GM12878 (cell line): Measurements from ENCODE around the gene GBP4. TPM values are rescaled to one million over a fixed set of nuclear protein-coding genes. Genes with fewer than 3 reads are reported as not detected.

ENCODE experiments used
- ATAC-seq: fragments of 200-7000 bp; cut with Tn5 transposase; 3 replicates; pipeline ENCODE4 v1.9.1; 2020; ENCODE audit warnings: mild to moderate bottlenecking, moderate library complexity
- BruUV-seq: library from RNA; stranded (reverse); fragments of 400-500 nt; replicated peaks from 2 replicates; lab custom pipeline; 2021; lab: Mats Ljungman, UMichigan
- CTCF ChIA-PET: fragments of 300-600 bp; sonication (Branson Sonifier 250); formaldehyde crosslinking; extraction: SDS; loops from one replicate; lab custom pipeline; 2021; ENCODE audit warnings: inconsistent platforms; lab: Yijun Ruan, JAX
- POLR2A ChIA-PET: fragments of 350-600 bp; formaldehyde crosslinking; extraction: SDS; loops from one replicate; lab custom pipeline; 2021; ENCODE audit warnings: inconsistent platforms; lab: Charles Lee
- RAD21 ChIA-PET: fragments of 300-600 bp; sonication (Branson Sonifier 250); formaldehyde crosslinking; loops from one replicate; lab custom pipeline; 2023; ENCODE audit warnings: antibody characterized with exemption; ENCODE audit not compliant: unreplicated experiment; lab: Charles Lee
- SMC1A ChIA-PET: fragments of 300-600 bp; sonication (Branson Sonifier 250); formaldehyde crosslinking; loops from one replicate; lab custom pipeline; 2023; ENCODE audit not compliant: unreplicated experiment, uncharacterized antibody; lab: Charles Lee
- DNase-seq: peaks from one replicate; pipeline ENCODE4 v3.0.0-alpha.2; 2011; ENCODE audit warnings: low read depth, low spot score
- FAIRE-seq: peaks from 3 replicates; lab custom pipeline; 2011; peaks lifted over from hg19 to GRCh38; lab: Jason Lieb, UNC
- H2AFZ ChIP-seq: 2 replicates; pipeline ENCODE4 v1.6.0; 2011; ENCODE audit warnings: low read depth, low read length, control low read depth; ENCODE audit not compliant: control insufficient read depth
- H3K27ac ChIP-seq: 2 replicates; pipeline ENCODE4 v1.5.1; 2011; ENCODE audit warnings: control low read depth; ENCODE audit not compliant: control insufficient read depth, insufficient read depth
- H3K27me3 ChIP-seq, 2 experiments: replicated peaks in 1 of 2; 2 replicates each; pipeline versions ENCODE4 v1.6.0 to v1.6.1; 2011; ENCODE audit warnings: low read length in 1 of 2; ENCODE audit not compliant: control insufficient read depth in 2 of 2, insufficient read depth in 2 of 2
- H3K36me3 ChIP-seq, 2 experiments: 2 replicates each; pipeline ENCODE4 v1.5.1; 2011; ENCODE audit warnings: low read length in 1 of 2; ENCODE audit not compliant: control insufficient read depth in 2 of 2, insufficient read depth in 2 of 2
- H3K4me1 ChIP-seq: 2 replicates; pipeline ENCODE4 v1.6.1; 2011; ENCODE audit warnings: mild to moderate bottlenecking, low read length, moderate library complexity, mixed read lengths; ENCODE audit not compliant: control insufficient read depth, insufficient read depth
- H3K4me2 ChIP-seq: 2 replicates; pipeline ENCODE4 v1.6.0; 2011; ENCODE audit warnings: control low read depth; ENCODE audit not compliant: control insufficient read depth, insufficient read depth
- H3K4me3 ChIP-seq: fragments of 200-600 bp; sonication (generic); 2 replicates; pipeline ENCODE4 v1.5.1; 2016
- H3K79me2 ChIP-seq: 2 replicates; pipeline ENCODE4 v1.6.0; 2011; ENCODE audit warnings: low read length; ENCODE audit not compliant: control insufficient read depth, insufficient read depth
- H3K9ac ChIP-seq: 2 replicates; pipeline ENCODE4 v1.8.0; 2011; ENCODE audit warnings: low read length, control low read depth, mixed read lengths; ENCODE audit not compliant: control insufficient read depth, insufficient read depth
- H3K9me3 ChIP-seq: replicated peaks from 3 replicates; pipeline ENCODE4 v1.5.1; 2011; ENCODE audit warnings: mild to moderate bottlenecking, low read length; ENCODE audit not compliant: control insufficient read depth, insufficient read depth
- H4K20me1 ChIP-seq: 2 replicates; pipeline ENCODE4 v1.6.0; 2011; ENCODE audit not compliant: control insufficient read depth, insufficient read depth
- ATF2 ChIP-seq: IDR thresholded peaks from 2 replicates; pipeline ENCODE4 v1.6.1; 2012; ENCODE audit warnings: low read length, inconsistent platforms
- GATAD2B ChIP-seq: fragments of 450-650 bp; conservative IDR thresholded peaks from 2 replicates; pipeline ENCODE4 v1.6.1; 2017; ENCODE audit warnings: low read depth, mild to moderate bottlenecking, moderate library complexity
- HCFC1 ChIP-seq: fragments of 150-350 bp; IDR thresholded peaks from 2 replicates; pipeline ENCODE4 v1.6.1; 2014; ENCODE audit warnings: low read length
- IKZF2 ChIP-seq, 2 experiments: fragments of 450-650 bp; IDR thresholded peaks; 2 replicates each; pipeline ENCODE4 v1.6.1; 2017; ENCODE audit warnings: mild to moderate bottlenecking in 2 of 2, moderate library complexity in 2 of 2
- JUND ChIP-seq: IDR thresholded peaks from 2 replicates; pipeline ENCODE4 v1.6.1; 2012; ENCODE audit warnings: low read depth, mild to moderate bottlenecking, low read length, improper control_type of control experiment, moderate library complexity
- NBN ChIP-seq: fragments of 450-650 bp; IDR thresholded peaks from 2 replicates; pipeline ENCODE4 v1.6.1; 2016
- NKRF ChIP-seq: fragments of 450-650 bp; conservative IDR thresholded peaks from 2 replicates; pipeline ENCODE4 v1.6.1; 2017; ENCODE audit warnings: mild to moderate bottlenecking, moderate library complexity
- PAX8 ChIP-seq: fragments of 450-650 bp; IDR thresholded peaks from 2 replicates; pipeline ENCODE4 v1.6.1; 2017; ENCODE audit warnings: mild to moderate bottlenecking, moderate library complexity
- PKNOX1 ChIP-seq: fragments of 450-650 bp; IDR thresholded peaks from 2 replicates; pipeline ENCODE4 v1.6.1; 2016; ENCODE audit warnings: mild to moderate bottlenecking
- POLR2AphosphoS5 ChIP-seq: IDR thresholded peaks from 2 replicates; pipeline ENCODE4 v1.6.1; 2011; ENCODE audit warnings: mild to moderate bottlenecking, low read length, inconsistent platforms
- RAD51 ChIP-seq: fragments of 450-650 bp; IDR thresholded peaks from 2 replicates; pipeline ENCODE4 v1.6.1; 2016; ENCODE audit warnings: moderate library complexity, mild to moderate bottlenecking, inconsistent platforms
- STAT1 ChIP-seq: fragments of 450-650 bp; conservative IDR thresholded peaks from 2 replicates; pipeline ENCODE4 v1.6.1; 2014; ENCODE audit warnings: antibody characterized with exemption, mild to moderate bottlenecking
- TARDBP ChIP-seq: IDR thresholded peaks from 2 replicates; pipeline ENCODE4 v1.6.1; 2016; ENCODE audit warnings: borderline replicate concordance
- TCF3 ChIP-seq: IDR thresholded peaks from 2 replicates; pipeline ENCODE4 v1.6.1; 2012; ENCODE audit warnings: low read depth, mild to moderate bottlenecking, low read length, borderline replicate concordance; ENCODE audit not compliant: insufficient read depth
- ZNF24 ChIP-seq: fragments of 450-650 bp; IDR thresholded peaks from 2 replicates; pipeline ENCODE4 v1.6.1; 2017; ENCODE audit warnings: antibody characterized with exemption, mild to moderate bottlenecking
- WGBS: methylation state at CpG from one replicate; pipeline ENCODE4 v1.1.6; 2016; ENCODE audit warnings: low lambda C conversion rate; ENCODE audit not compliant: insufficient replicate concordance, insufficient coverage; ENCODE audit errors: missing lambda C conversion rate; 5-methylcytosine and 5-hydroxymethylcytosine counted together
- in situ Hi-C: fragments of 300-500 bp; cut with MboI; formaldehyde crosslinking; loops from 9 replicates; pipeline ENCODE4 v1.14.3; 2018; ENCODE audit warnings: mixed read lengths
- intact Hi-C: fragments of 100-400 bp; cut with micrococcal nuclease; formaldehyde crosslinking; loops from one replicate; pipeline ENCODE4 v1.14.2; 2022; ENCODE audit not compliant: unreplicated experiment
- polyA plus RNA-seq, 11 experiments: library from polyadenylated mRNA; depleted of rRNA in 4 of 11; unstranded in 6 of 11; stranded (reverse) in 5 of 11; fragments of >200 nt; fragmentation: Nextera tagmentation in 4 of 11; fragmentation: Illumina TruSeq in 1 of 11; extraction: Ambion mirVana in 4 of 11; extraction: Trizol in 1 of 11; gene quantifications; 1 replicate in 1 of 11; 2 replicates in 10 of 11; pipeline versions ENCODE4 v1.2.1 to v1.2.3, GENCODE V29; 2011 to 2016; ENCODE audit warnings: inconsistent platforms in 2 of 11, missing spikeins in 2 of 11, low read depth in 1 of 11
- total RNA-seq, 4 experiments: library from RNA; depleted of rRNA in 3 of 4; stranded (reverse); fragments of >200 nt in 3 of 4; fragmentation: Illumina TruSeq in 1 of 4; extraction: Trizol in 1 of 4; gene quantifications; 2 replicates each; pipeline versions ENCODE4 v1.2.1 to v1.2.3, GENCODE V29; 2013 to 2021

Gene GBP4
- total and polyA plus RNA-seq, 10 of the 15 experiments (the other 5 are each of a cell fraction or from before 2014, with no cell fraction given): 2.4 to 41.9 (median 3.5) TPM

GRCh38 chr1:89172468-89173143, 26.1 kb downstream of the GBP4 start:
- SMC1A ChIA-PET: interaction anchor here (0.8 to 1.6 kb wide), 4 partner anchors 9 to 151 kb away, joined by 3 to 5 read pairs (median 4); no protein-coding TSS in a partner anchor
- TF ChIP-seq STAT1 (no peak), NKRF (no peak), NBN (no peak), TCF3 (no peak), IKZF2 (IDR thresholded peaks at IDR 0.05) (no peak)
- no peak overlapping the region for H3K27ac ChIP-seq
- intact Hi-C loops: no loop called here
- no peaks in the 10 kb centered on the region for H3K4me1 ChIP-seq
- H3K36me3 ChIP-seq: no peaks in the 10 kb centered on the region
- no peak overlapping the region for H3K9ac ChIP-seq
- H3K4me2 ChIP-seq: no peak overlapping the region
- H3K27me3 ChIP-seq: no peaks in the 10 kb centered on the region
- 88% methylated on average over 4 of the region's 4 CpGs for WGBS
- no TSS peak for BruUV-seq
- no peak overlapping the region for H3K4me3 ChIP-seq
- H4K20me1 ChIP-seq: no peaks in the 10 kb centered on the region
- H2AFZ ChIP-seq: no peak overlapping the region
- FAIRE-seq: no peak
- H3K79me2 ChIP-seq: no peaks in the 10 kb centered on the region
- CTCF ChIA-PET: no interaction called here
- RAD21 ChIA-PET: no interaction called here
- in situ Hi-C loops: no loop called here
- no peaks in the 10 kb centered on the region for H3K9me3 ChIP-seq
- DNase-seq: no peak
- ATAC-seq: no peak
- POLR2A ChIA-PET: no interaction called here

GRCh38 chr1:89171067-89171438, 27.7 kb downstream of the GBP4 start:
- POLR2A ChIA-PET: no interaction called here
- in situ Hi-C loops: no loop called here
- RAD21 ChIA-PET: no interaction called here
- TF ChIP-seq NBN (no peak), PKNOX1 (no peak), IKZF2 (IDR thresholded peaks at IDR 0.05) (no peak), PAX8 (no peak), HCFC1 (no peak), ATF2 (no peak), RAD51 (no peak), POLR2AphosphoS5 (no peak), ZNF24 (no peak), TARDBP (no peak), GATAD2B (no peak), JUND (no peak)

More at GRCh38 chr1:89171067-89171438, 27.7 kb downstream of the GBP4 start:
- ChIA-PET SMC1A (interaction anchor here (1.1 kb wide), 1 partner anchor 85 kb away, joined by 3 read pairs; no protein-coding TSS in a partner anchor), CTCF (no interaction called here)
- no peaks in the 10 kb centered on the region for H3K36me3 ChIP-seq
- H3K9me3 ChIP-seq: no peaks in the 10 kb centered on the region
- FAIRE-seq (no peak), DNase-seq (no peak), ATAC-seq (no peak)
- no peaks in the 10 kb centered on the region for H3K79me2 ChIP-seq
- H4K20me1 ChIP-seq: no peaks in the 10 kb centered on the region
- intact Hi-C loops: no loop called here
- H3K9ac ChIP-seq: no peak overlapping the region
- no peaks in the 10 kb centered on the region for H3K27me3 ChIP-seq
- no peak overlapping the region for H3K4me3 ChIP-seq
- BruUV-seq: no TSS peak
- H3K27ac ChIP-seq: no peak overlapping the region
- H2AFZ ChIP-seq: no peak overlapping the region
- H3K4me1 ChIP-seq: no peaks in the 10 kb centered on the region
- no peak overlapping the region for H3K4me2 ChIP-seq
